GM19468 (cell line): Measurements from ENCODE around the gene NLGN3.

Source experiments
- ATAC-seq: cut with Tn5 transposase; IDR thresholded peaks from one replicate; pipeline ENCODE4 v1.9.1; 2021; ENCODE audit warnings: mild to moderate bottlenecking, moderate library complexity, moderate number of reproducible peaks; ENCODE audit not compliant: unreplicated experiment; ENCODE audit errors: extremely low read depth

The NLGN3 gene

GRCh38 chrX:71118032-71118984, 26.3 kb upstream of the NLGN3 start, which contains the start of gene MED12:
MED12 (plus strand) TSS chrX:71118596; CDS start chrX:71118755, 159 bp downstream.
- no peak for ATAC-seq

- ATAC-seq = no peak
Measured at GRCh38 chrX:71118985-71119535, 25.6 kb upstream of the NLGN3 start.

- ATAC-seq = no peak
Measured at GRCh38 chrX:71128166-71128833, 16.3 kb upstream of the NLGN3 start.

DNA sequence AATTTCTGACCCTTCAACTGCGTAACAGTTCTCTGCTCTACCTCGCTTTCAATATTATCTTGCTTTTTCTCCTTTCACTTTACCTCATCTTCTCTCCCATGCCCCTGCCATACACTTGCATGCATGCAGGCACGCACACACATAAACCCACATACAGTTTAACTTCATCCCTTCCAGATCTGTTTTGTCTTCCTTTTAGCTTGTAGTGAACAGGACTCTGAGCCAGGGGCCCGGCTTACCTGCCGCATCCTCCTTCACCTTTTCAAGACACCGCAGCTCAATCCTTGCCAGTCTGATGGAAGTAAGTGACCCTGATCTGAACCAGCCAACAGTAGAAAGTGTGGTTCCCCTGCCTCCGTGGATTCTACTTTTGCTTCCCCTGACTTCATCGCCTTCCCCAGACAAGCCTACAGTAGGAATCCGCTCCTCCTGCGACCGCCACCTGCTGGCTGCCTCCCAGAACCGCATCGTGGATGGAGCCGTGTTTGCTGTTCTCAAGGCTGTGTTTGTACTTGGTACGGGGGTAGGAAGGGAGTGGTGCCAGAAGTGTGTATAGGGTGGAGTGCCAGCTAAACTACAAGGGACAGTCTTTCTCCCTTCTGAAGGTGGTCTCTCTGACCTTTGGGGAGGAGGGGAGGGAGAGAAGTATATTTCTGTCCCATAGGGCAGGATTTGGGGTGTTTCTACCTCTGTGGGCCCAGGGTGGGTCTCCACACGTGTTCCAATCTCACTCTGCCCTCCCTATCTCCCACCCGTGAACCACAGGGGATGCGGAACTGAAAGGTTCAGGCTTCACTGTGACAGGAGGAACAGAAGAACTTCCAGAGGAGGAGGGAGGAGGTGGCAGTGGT, 15.5 kb upstream of the NLGN3 start:
- ATAC-seq = no peak

- no peak for ATAC-seq
Measured at GRCh38 chrX:71131510-71131909, 13.1 kb upstream of the NLGN3 start.

- no peak for ATAC-seq
Measured at GRCh38 chrX:71140440-71140839, 4.2 kb upstream of the NLGN3 start.

GRCh38 chrX:71143508-71143907, 1.1 kb upstream of the NLGN3 start:
- ATAC-seq = no peak

- ATAC-seq = no peak
Measured at GRCh38 chrX:71147496-71148277, 3.0 kb downstream of the NLGN3 start.

- ATAC-seq = no peak
Measured at GRCh38 chrX:71148278-71148663, 3.6 kb downstream of the NLGN3 start.

GRCh38 chrX:71151366-71151765, 6.7 kb downstream of the NLGN3 start:
- ATAC-seq = no peak

DNA sequence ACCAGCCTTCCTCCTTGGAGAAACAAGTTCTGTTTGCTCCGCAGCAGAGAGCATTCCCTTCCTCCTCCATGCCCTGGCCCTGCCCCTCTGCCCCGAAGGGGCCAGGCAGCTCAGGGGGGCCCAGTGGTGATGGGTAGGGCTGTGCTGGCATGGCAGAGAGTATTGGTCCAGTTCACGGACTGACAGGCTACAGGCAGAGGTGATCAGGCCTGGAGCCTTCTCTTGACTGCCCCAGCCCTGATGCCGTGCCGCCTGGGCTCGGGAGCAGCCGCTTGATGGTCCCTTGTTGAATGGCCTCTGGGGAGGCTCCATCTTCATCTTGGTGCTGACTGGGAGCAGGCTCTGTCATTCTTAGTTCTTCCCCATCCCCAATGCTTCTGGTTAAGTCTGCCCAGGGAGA, 9.6 kb downstream of the NLGN3 start:
- no peak for ATAC-seq

- ATAC-seq = no peak
Measured at GRCh38 chrX:71154641-71155040, 10.0 kb downstream of the NLGN3 start.

- no peak for ATAC-seq
Measured at GRCh38 chrX:71158603-71159002, 14.0 kb downstream of the NLGN3 start.

- ATAC-seq = no peak
Measured at GRCh38 chrX:71159335-71159734, 14.7 kb downstream of the NLGN3 start.

DNA sequence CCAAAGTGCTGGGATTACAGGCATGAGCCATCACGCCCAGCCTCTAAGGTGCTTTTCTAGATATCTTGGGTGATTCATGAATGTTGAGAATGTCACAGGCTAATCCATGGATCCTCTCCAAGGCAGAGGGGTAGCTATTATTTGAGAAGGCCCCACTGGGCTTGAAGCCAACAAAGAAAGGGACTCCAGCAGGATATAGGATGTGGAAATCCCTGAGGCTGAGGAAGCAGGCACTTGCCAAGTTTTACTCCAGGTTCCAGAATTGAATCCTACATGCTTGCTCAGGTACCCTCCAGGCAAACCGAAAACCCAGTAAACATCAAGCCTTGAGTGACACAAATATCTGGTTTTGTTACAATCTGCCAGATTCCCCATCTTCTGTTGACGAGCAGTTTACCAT, 15.8 kb downstream of the NLGN3 start:
- ATAC-seq = no peak

- ATAC-seq = no peak
Measured at GRCh38 chrX:71162981-71163380, 18.3 kb downstream of the NLGN3 start.

- ATAC-seq = no peak
Measured at GRCh38 chrX:71164071-71164470, 19.4 kb downstream of the NLGN3 start.

- ATAC-seq = no peak
Measured at GRCh38 chrX:71166461-71166860, 21.8 kb downstream of the NLGN3 start.

DNA sequence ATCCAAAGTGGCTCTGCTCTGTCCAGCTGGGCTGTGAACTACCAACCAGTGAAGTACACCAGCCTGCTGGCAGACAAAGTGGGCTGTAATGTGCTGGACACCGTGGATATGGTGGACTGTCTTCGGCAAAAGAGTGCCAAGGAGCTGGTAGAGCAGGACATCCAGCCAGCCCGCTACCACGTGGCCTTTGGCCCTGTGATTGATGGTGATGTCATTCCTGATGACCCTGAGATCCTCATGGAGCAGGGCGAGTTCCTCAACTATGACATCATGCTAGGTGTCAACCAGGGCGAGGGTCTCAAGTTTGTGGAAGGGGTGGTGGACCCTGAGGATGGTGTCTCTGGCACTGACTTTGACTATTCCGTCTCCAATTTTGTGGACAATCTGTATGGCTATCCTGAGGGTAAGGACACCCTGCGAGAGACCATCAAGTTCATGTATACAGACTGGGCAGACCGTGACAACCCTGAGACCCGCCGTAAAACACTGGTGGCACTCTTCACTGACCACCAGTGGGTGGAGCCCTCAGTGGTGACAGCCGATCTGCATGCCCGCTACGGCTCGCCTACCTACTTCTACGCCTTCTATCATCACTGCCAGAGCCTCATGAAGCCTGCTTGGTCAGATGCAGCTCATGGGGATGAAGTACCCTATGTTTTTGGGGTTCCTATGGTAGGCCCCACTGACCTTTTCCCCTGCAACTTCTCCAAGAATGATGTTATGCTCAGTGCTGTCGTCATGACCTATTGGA, 22.6 kb downstream of the NLGN3 start:
- ATAC-seq = no peak
